K562 (cell line): ENCODE results near the gene CNTN4. TPM values are rescaled to one million over a fixed set of nuclear protein-coding genes. Genes with fewer than 3 reads are reported as not detected.

Experiments used
- ATAC-seq: fragments of 200-7000 bp; cut with Tn5 transposase; 3 replicates; pipeline ENCODE4 v1.9.1; 2020; ENCODE audit warnings: moderate library complexity
- BruUV-seq: library from RNA; stranded (reverse); fragments of 400-500 nt; replicated peaks from 2 replicates; lab custom pipeline; 2021; lab: Mats Ljungman, UMichigan
- CTCF ChIA-PET: fragments of 300-600 bp; formaldehyde crosslinking; extraction: SDS; loops from one replicate; lab custom pipeline; 2021; ENCODE audit warnings: low intra/inter-chr PET ratio; lab: Yijun Ruan, JAX
- POLR2A ChIA-PET: fragments of 300-600, 350-650 bp; sonication (Branson Sonifier 250); formaldehyde crosslinking; extraction: SDS; loops from one replicate; lab custom pipeline; 2021; ENCODE audit warnings: antibody characterized with exemption, inconsistent platforms; lab: Yijun Ruan, JAX
- DNase-seq, 4 experiments: peaks; one replicate each; pipeline versions ENCODE4 v3.0.0 to v3.0.0-alpha.2; 2011 to 2018; ENCODE audit warnings: low spot score in 3 of 4, mixed read lengths in 3 of 4; ENCODE audit errors: extremely low read depth in 1 of 4
- FAIRE-seq: peaks from 2 replicates; lab custom pipeline; 2011; peaks lifted over from hg19 to GRCh38; lab: Jason Lieb, UNC
- H2AFZ ChIP-seq: 2 replicates; pipeline ENCODE4 v1.6.0; 2011; ENCODE audit warnings: low read depth, low read length, control low read depth, inconsistent platforms
- H3K27ac ChIP-seq: fragments of 200-600 bp; 3 replicates; pipeline ENCODE4 v1.8.0; 2011; ENCODE audit warnings: low read depth, mild to moderate bottlenecking, control low read depth, inconsistent platforms, low read length, moderate library complexity, mixed read lengths; ENCODE audit errors: extremely low read depth
- H3K27me3 ChIP-seq, 2 experiments: fragments of 300-600 bp in 1 of 2; 2 replicates in 1 of 2; 3 replicates in 1 of 2; pipeline versions ENCODE4 v1.6.0 to v1.8.0; 2011; ENCODE audit warnings: inconsistent platforms in 2 of 2, low read length in 2 of 2, mild to moderate bottlenecking in 1 of 2, mixed read lengths in 1 of 2, moderate library complexity in 1 of 2; ENCODE audit not compliant: control insufficient read depth in 2 of 2, insufficient read depth in 2 of 2
- H3K36me3 ChIP-seq: fragments of 300-600 bp; 3 replicates; pipeline ENCODE4 v1.8.0; 2011; ENCODE audit warnings: mild to moderate bottlenecking, low read length, inconsistent platforms; ENCODE audit not compliant: control insufficient read depth, insufficient read depth
- H3K4me1 ChIP-seq, 2 experiments: fragments of 200-600 bp in 1 of 2; replicated peaks in 1 of 2; 2 replicates in 1 of 2; 3 replicates in 1 of 2; pipeline versions ENCODE4 v1.5.1 to v1.8.0; 2011; ENCODE audit warnings: inconsistent platforms in 2 of 2, low read length in 2 of 2, mild to moderate bottlenecking in 1 of 2, mixed read lengths in 1 of 2, moderate library complexity in 1 of 2; ENCODE audit not compliant: control insufficient read depth in 2 of 2, insufficient read depth in 2 of 2
- H3K4me2 ChIP-seq: 2 replicates; pipeline ENCODE4 v1.6.1; 2011; ENCODE audit warnings: low read length, control low read depth, inconsistent platforms, mixed read lengths; ENCODE audit not compliant: insufficient read depth
- H3K4me3 ChIP-seq: fragments of 200-600 bp; sonication (generic), shearing (Covaris generic); 2 replicates; pipeline ENCODE4 v1.5.1; 2016; ENCODE audit warnings: control low read depth, inconsistent platforms
- H3K79me2 ChIP-seq: fragments of 200-600 bp; 3 replicates; pipeline ENCODE4 v1.8.0; 2011; ENCODE audit warnings: low read length, inconsistent platforms; ENCODE audit not compliant: control insufficient read depth, insufficient read depth
- H3K9ac ChIP-seq, 2 experiments: 2 replicates each; pipeline versions ENCODE4 v1.6.0 to v1.6.1; 2011; ENCODE audit warnings: low read depth in 2 of 2, low read length in 2 of 2, control low read depth in 1 of 2, inconsistent platforms in 1 of 2, mild to moderate bottlenecking in 1 of 2, mixed read lengths in 1 of 2; ENCODE audit not compliant: insufficient read depth in 1 of 2
- H3K9me1 ChIP-seq: one replicate; pipeline ENCODE4 v1.6.0; 2011; ENCODE audit warnings: inconsistent platforms, mild to moderate bottlenecking, low read length, moderate library complexity; ENCODE audit not compliant: control insufficient read depth, insufficient read depth
- H3K9me3 ChIP-seq: replicated peaks from 2 replicates; pipeline ENCODE4 v1.5.1; 2011; ENCODE audit warnings: low read depth, low read length, inconsistent platforms; ENCODE audit not compliant: control insufficient read depth, insufficient read depth
- H4K20me1 ChIP-seq: replicated peaks from 2 replicates; pipeline ENCODE4 v1.6.1; 2011; ENCODE audit warnings: low read length, inconsistent platforms, mixed read lengths; ENCODE audit not compliant: control insufficient read depth, insufficient read depth
- BACH1 ChIP-seq: fragments of 200-800 bp; sonication (Bioruptor generic); IDR thresholded peaks from 2 replicates; pipeline ENCODE4 v1.6.1; 2016; ENCODE audit warnings: missing genetic modification characterization, missing compliant biosample characterization
- BCLAF1 ChIP-seq, 2 experiments: fragments of 450-650 bp in 1 of 2; IDR thresholded peaks; 2 replicates each; pipeline ENCODE4 v1.6.1; 2011 to 2017; ENCODE audit warnings: low read depth in 2 of 2, antibody characterized with exemption in 1 of 2, borderline replicate concordance in 1 of 2, low read length in 1 of 2, mild to moderate bottlenecking in 1 of 2, mixed read lengths in 1 of 2; ENCODE audit not compliant: control insufficient read depth in 1 of 2
- DMBX1 ChIP-seq: fragments of 250-450 bp; sonication (Bioruptor Pico); IDR thresholded peaks from 2 replicates; pipeline ENCODE4 v1.8.0; 2022; ENCODE audit warnings: inconsistent platforms, mild to moderate bottlenecking, moderate library complexity, borderline replicate concordance
- ETV1 ChIP-seq: fragments of 450-650 bp; conservative IDR thresholded peaks from 2 replicates; pipeline ENCODE4 v1.6.1; 2016; ENCODE audit warnings: missing genetic modification characterization, control low read depth, low read depth, missing compliant biosample characterization
- FOXA3 ChIP-seq, 2 experiments: fragments of 450-650 bp in 1 of 2; sonication (generic) in 1 of 2; formaldehyde crosslinking; IDR thresholded peaks in 1 of 2; conservative IDR thresholded peaks in 1 of 2; 2 replicates each; pipeline versions ENCODE4 v1.4.0 to v1.8.0; 2020 to 2022; ENCODE audit warnings: mild to moderate bottlenecking in 2 of 2, missing genetic modification reagents in 1 of 2
- HINFP ChIP-seq: fragments of 450-650 bp; conservative IDR thresholded peaks from 2 replicates; pipeline ENCODE4 v1.6.1; 2016; ENCODE audit warnings: missing genetic modification characterization, low read depth, mild to moderate bottlenecking, control low read depth, missing compliant biosample characterization
- HMG20B ChIP-seq: fragments of 250-450 bp; sonication (Bioruptor Pico); IDR thresholded peaks from 2 replicates; pipeline ENCODE4 v1.5.0; 2021; ENCODE audit warnings: mild to moderate bottlenecking
- HNRNPL ChIP-seq: fragments of 200-400 bp; formaldehyde crosslinking; IDR thresholded peaks from 2 replicates; pipeline ENCODE4 v1.6.1; 2017; ENCODE audit warnings: low read depth, mild to moderate bottlenecking, low read length
- MTA3 ChIP-seq: fragments of 450-650 bp; formaldehyde crosslinking; IDR thresholded peaks from 2 replicates; pipeline ENCODE4 v1.6.1; 2017; ENCODE audit warnings: mild to moderate bottlenecking, borderline replicate concordance
- MYNN ChIP-seq, 2 experiments: sonication (generic); formaldehyde crosslinking in 1 of 2; IDR thresholded peaks; 2 replicates each; pipeline versions ENCODE4 v1.5.0 to v1.6.1; 2016 to 2020; ENCODE audit warnings: antibody characterized with exemption in 1 of 2, missing genetic modification reagents in 1 of 2
- SIX5 ChIP-seq, 2 experiments: IDR thresholded peaks; 2 replicates each; pipeline ENCODE4 v1.6.1; 2011; ENCODE audit warnings: low read length in 2 of 2, borderline replicate concordance in 1 of 2, low read depth in 1 of 2, mild to moderate bottlenecking in 1 of 2, moderate library complexity in 1 of 2; ENCODE audit not compliant: insufficient read depth in 1 of 2
- XRCC4 ChIP-seq: IDR thresholded peaks from one replicate; pipeline ENCODE4 v1.6.1; 2011; ENCODE audit not compliant: insufficient read depth, insufficient read length; ENCODE audit errors: extremely low read depth
- ZNF639 ChIP-seq, 2 experiments: fragments of 200-800 bp in 1 of 2; sonication (Bioruptor generic) in 1 of 2; sonication (generic) in 1 of 2; formaldehyde crosslinking in 1 of 2; IDR thresholded peaks in 1 of 2; conservative IDR thresholded peaks in 1 of 2; 2 replicates each; pipeline versions ENCODE4 v1.5.0 to v1.6.1; 2016 to 2020; ENCODE audit warnings: missing compliant biosample characterization in 1 of 2, missing genetic modification characterization in 1 of 2, missing genetic modification reagents in 1 of 2
- ZNF655 ChIP-seq: fragments of 250-450 bp; sonication (Bioruptor Pico); IDR thresholded peaks from 2 replicates; pipeline ENCODE4 v1.5.0; 2021
- WGBS: fragments of 100-300 bp; shearing (Covaris generic); methylation state at CpG from one replicate; pipeline ENCODE4 v1.1.6; 2016; ENCODE audit warnings: low coverage, mixed read lengths; ENCODE audit not compliant: insufficient coverage; ENCODE audit errors: missing lambda C conversion rate; 5-methylcytosine and 5-hydroxymethylcytosine counted together
- in situ Hi-C: fragments of 300-500 bp; cut with MboI; formaldehyde crosslinking; loops from 4 replicates; pipeline ENCODE4 v1.15.0; 2018; ENCODE audit warnings: inconsistent platforms, mixed read lengths
- intact Hi-C: fragments of 100-400 bp; cut with micrococcal nuclease; formaldehyde crosslinking; loops from 2 replicates; pipeline ENCODE4 v1.14.2; 2022
- polyA plus RNA-seq, 8 experiments: library from polyadenylated mRNA; depleted of rRNA in 4 of 8; stranded (reverse) in 5 of 8; unstranded in 3 of 8; fragments of >200 nt; fragmentation: Nextera tagmentation in 2 of 8; fragmentation: Illumina TruSeq in 1 of 8; extraction: Ambion mirVana in 2 of 8; extraction: Trizol in 1 of 8; gene quantifications; 2 replicates each; pipeline versions ENCODE4 v1.2.1 to v1.2.3, GENCODE V29; 2011 to 2014; ENCODE audit warnings: inconsistent platforms in 1 of 8, missing spikeins in 1 of 8
- total RNA-seq, 7 experiments: library from RNA; depleted of rRNA in 6 of 7; stranded (reverse); fragments of >200 nt in 6 of 7; fragmentation: Illumina TruSeq in 2 of 7; extraction: Trizol in 2 of 7; gene quantifications; 2 replicates each; pipeline versions ENCODE4 v1.2.1 to v1.2.3, GENCODE V29; 2011 to 2021; ENCODE audit warnings: low replicate concordance in 1 of 7

The CNTN4 gene
- total and polyA plus RNA-seq, 9 of the 15 experiments (the other 6 are each of a cell fraction or from before 2014, with no cell fraction given) = not detected

GRCh38 chr3:2921452-2921851, 822.8 kb downstream of the CNTN4 start:
- Histone ChIP-seq H3K9me3 (no peaks in the 10 kb centered on the region), H4K20me1 (no peaks in the 10 kb centered on the region), H3K9ac (no peak overlapping the region), H3K36me3 (no peaks in the 10 kb centered on the region), H2AFZ (no peak overlapping the region), H3K27me3 (no peaks in the 10 kb centered on the region), H3K4me1 (no peaks in the 10 kb centered on the region), H3K4me2 (no peak overlapping the region), H3K4me3 (no peak overlapping the region), H3K9me1 (no peaks in the 10 kb centered on the region), H3K27ac (no peak overlapping the region), H3K79me2 (no peaks in the 10 kb centered on the region)
- in situ Hi-C loops = no loop called here
- CTCF ChIA-PET = no interaction called here
- BruUV-seq = no TSS peak
- no peak for FAIRE-seq
- intact Hi-C loops = no loop called here
- WGBS = 0% methylated on average over 1 of the region's 1 CpG
- DNase-seq = no peak
- ATAC-seq = no peak
- POLR2A ChIA-PET = no interaction called here
- TF ChIP-seq BACH1 (no peak), DMBX1 (no peak), ETV1 (tag) (no peak), HMG20B (CRISPR knock-in tag) (no peak), MYNN (IDR thresholded peaks at IDR 0.05) (no peak), MYNN (CRISPR knock-in tag; IDR thresholded peaks at IDR 0.05) (no peak), SIX5 (IDR thresholded peaks at IDR 0.05; ENCODE audit: borderline replicate concordance in 1 of 2, insufficient read depth in 1 of 2, low read depth in 1 of 2, low read length in 2 of 2) (no peak), HNRNPL (no peak), MTA3 (no peak), ZNF655 (no peak), ZNF639 (CRISPR knock-in tag; conservative IDR thresholded peaks at IDR 0.05 in 1 of 2, IDR thresholded peaks at IDR 0.05 in 1 of 2) (no peak), HINFP (tag) (no peak), XRCC4 (no peak), FOXA3 (CRISPR knock-in tag; conservative IDR thresholded peaks at IDR 0.05 in 1 of 2, IDR thresholded peaks at IDR 0.05 in 1 of 2) (no peak), BCLAF1 (IDR thresholded peaks at IDR 0.05; ENCODE audit: borderline replicate concordance in 1 of 2, control insufficient read depth in 1 of 2, low read depth in 2 of 2, low read length in 1 of 2) (no peak)
